T follicular helper cell (primary cell): ENCODE results near the gene NECAB3.
A peak's percentile ranks its signal among the peaks of the same experiment; 100 is the strongest.
"Not testable (repeated sequence)": the region's sequence is repeated elsewhere in the genome, so short reads cannot be mapped to it uniquely, and the experiment has no call there.

ENCODE experiments used
- DNase-seq: peaks from one replicate; pipeline ENCODE4 v3.0.0-alpha.2; 2020; ENCODE audit warnings: low read depth
- total RNA-seq, 2 experiments: gene quantifications; one replicate each; lab custom pipeline; 2026; lab: John Stamatoyannopoulos, UW

The NECAB3 gene
- total RNA-seq: 6.6 to 20.5 reads per million in 2 experiments

- DNase-seq: peak; percentile 40
These were observed at the start of gene NECAB3 for GRCh38 chr20:33674294-33675135. Gene NECAB3 (minus strand): TSS chr20:33674428. CDS start chr20:33674352, 76 bp downstream.

- no peak for DNase-seq
These were observed 47.3 kb upstream of the NECAB3 start for GRCh38 chr20:33721391-33722140.

GRCh38 chr20:33719989-33720709 lies 45.9 kb upstream of the NECAB3 start, which contains the start of gene PXMP4:
Gene PXMP4 (minus strand): TSS chr20:33720310. CDS start chr20:33720207, 103 bp downstream.
- peak; percentile 84 for DNase-seq

- DNase-seq: no peak
These were observed 45.2 kb upstream of the NECAB3 start for GRCh38 chr20:33719277-33719988.

GRCh38 chr20:33716498-33716897 lies 42.3 kb upstream of the NECAB3 start:
- no peak for DNase-seq

- DNase-seq: no peak
These were observed 39.7 kb upstream of the NECAB3 start for GRCh38 chr20:33713865-33714367.

- no peak for DNase-seq
These were observed 37.2 kb upstream of the NECAB3 start for GRCh38 chr20:33711446-33711738.

- no peak for DNase-seq
These were observed 36.6 kb upstream of the NECAB3 start for GRCh38 chr20:33710681-33711445.

GRCh38 chr20:33709905-33710541 lies 35.8 kb upstream of the NECAB3 start:
- no peak for DNase-seq

GRCh38 chr20:33709398-33709797 lies 35.2 kb upstream of the NECAB3 start:
- DNase-seq: no peak

GRCh38 chr20:33707668-33708067 lies 33.4 kb upstream of the NECAB3 start:
- no peak for DNase-seq

GRCh38 chr20:33704197-33704924 lies 30.1 kb upstream of the NECAB3 start:
- DNase-seq: no peak

- no peak for DNase-seq
These were observed 29.4 kb upstream of the NECAB3 start for GRCh38 chr20:33703498-33704137.

- DNase-seq: no peak
These were observed 28.6 kb upstream of the NECAB3 start for GRCh38 chr20:33702861-33703260.

- no peak for DNase-seq
These were observed 27.6 kb upstream of the NECAB3 start for GRCh38 chr20:33701629-33702450.

- not testable (repeated sequence) for DNase-seq
These were observed 26.6 kb upstream of the NECAB3 start for GRCh38 chr20:33700696-33701441.

- DNase-seq: not testable (repeated sequence)
These were observed 24.7 kb upstream of the NECAB3 start for GRCh38 chr20:33698966-33699365.
